Measurements from ENCODE around the gene PPM1A. TPM values are rescaled to one million over a fixed set of nuclear protein-coding genes. Genes with fewer than 3 reads are reported as not detected.

Gene PPM1A
- polyA plus RNA-seq, 2 of the 4 experiments (the other 2 are of a cell fraction) = 37.1 to 76.6 TPM

GRCh38 chr14:60302663-60303062 is 53.6 kb downstream of the PPM1A start:
- whole genome bisulfite sequencing (ENCODE audit: missing lambda C conversion rate) = 100% methylated on average over 1 of the region's 1 CpG
- H3K9me3 ChIP-seq = no peaks in the 10 kb centered on the region
- CTCF ChIA-PET = interaction anchor here (0.6 to 2.5 kb wide), 4 partner anchors 8 to 30 kb away, joined by 3 to 5 read pairs (median 4); no protein-coding TSS in a partner anchor
- H3K27ac ChIP-seq = no peak overlapping the region
- DNase-seq (ENCODE audit: low read depth in 1 of 2, low spot score in 1 of 2) (no peak), FAIRE-seq (no peak), ATAC-seq (no peak)
- H3K4me1 ChIP-seq = no peaks in the 10 kb centered on the region
- POLR2A ChIA-PET = interaction anchor here (1.4 kb wide), 1 partner anchor 54 kb away, joined by 4 read pairs; the partner anchor contains the start of gene PPM1A
- TF ChIP-seq CBX8 (IDR thresholded peaks at IDR 0.05) (no peak), BHLHE40 (IDR thresholded peaks at IDR 0.05; ENCODE audit: low read depth, low read length) (no peak), EHMT2 (IDR thresholded peaks at IDR 0.05; ENCODE audit: low read depth) (no peak), POLR2A (IDR thresholded peaks at IDR 0.05; ENCODE audit: low read length) (no peak), KDM5A (IDR thresholded peaks at IDR 0.05) (no peak), PHF8 (IDR thresholded peaks at IDR 0.05; ENCODE audit: borderline replicate concordance, low read depth) (no peak), HOXB13 (CRISPR knock-in tag; IDR thresholded peaks at IDR 0.05; ENCODE audit: low read depth) (no peak)
- no peak overlapping the region for H3K4me2 ChIP-seq
- H3K4me3 ChIP-seq = no peak overlapping the region

DNA sequence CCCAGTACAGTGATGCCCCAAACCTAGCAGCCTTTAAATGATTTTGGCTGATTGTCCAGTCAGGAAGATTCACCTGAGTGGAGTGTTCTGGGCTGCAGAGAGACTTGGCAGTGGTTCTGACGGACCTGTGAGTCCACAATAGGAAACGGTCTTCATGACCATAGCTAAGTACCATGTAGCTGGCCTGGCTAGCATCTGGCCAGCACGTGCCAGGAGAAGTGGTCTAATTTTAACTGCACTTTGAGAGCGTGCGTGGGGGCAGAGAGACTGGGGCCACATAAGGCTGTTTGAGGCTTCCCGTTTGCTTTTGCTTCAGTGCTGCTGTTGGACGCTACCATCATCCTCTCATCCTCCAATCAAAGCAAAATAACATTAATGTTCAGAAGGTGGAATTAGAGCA is 54.7 kb downstream of the PPM1A start:
- Histone ChIP-seq H3K4me2 (no peak overlapping the region), H3K27ac (no peak overlapping the region), H3K4me3 (no peak overlapping the region), H3K4me1 (no peaks in the 10 kb centered on the region), H3K9me3 (no peaks in the 10 kb centered on the region)
- CTCF ChIA-PET = no interaction called here
- 95% methylated on average over 7 of the region's 7 CpGs for WGBS (ENCODE audit: missing lambda C conversion rate)
- DNase-seq (ENCODE audit: low read depth in 1 of 2, low spot score in 1 of 2) (no peak), FAIRE-seq (no peak), ATAC-seq (no peak; a peak in 1 of 6 replicates)
- TF ChIP-seq CBX8 (IDR thresholded peaks at IDR 0.05) (no peak), RARB (CRISPR knock-in tag; IDR thresholded peaks at IDR 0.05) (no peak), HEYL (CRISPR knock-in tag; IDR thresholded peaks at IDR 0.05) (no peak), FOXS1 (CRISPR knock-in tag; IDR thresholded peaks at IDR 0.05) (no peak), HES2 (IDR thresholded peaks at IDR 0.05) (no peak), RAD21 (conservative IDR thresholded peaks at IDR 0.05 in 1 of 2, IDR thresholded peaks at IDR 0.05 in 1 of 2) (no peak), TP53 (CRISPR knock-in tag; IDR thresholded peaks at IDR 0.05) (no peak), FOSB (CRISPR knock-in tag; IDR thresholded peaks at IDR 0.05) (no peak), HOXB5 (CRISPR knock-in tag; IDR thresholded peaks at IDR 0.05) (no peak), EP300 (IDR thresholded peaks at IDR 0.05) (no peak), RNF2 (IDR thresholded peaks at IDR 0.05; ENCODE audit: borderline replicate concordance, low read depth) (no peak), ZSCAN20 (CRISPR knock-in tag; IDR thresholded peaks at IDR 0.05) (no peak), MAFK (IDR thresholded peaks at IDR 0.05; ENCODE audit: partially characterized antibody) (no peak), RCOR1 (IDR thresholded peaks at IDR 0.05; ENCODE audit: low read depth, low read length) (no peak), PHF8 (IDR thresholded peaks at IDR 0.05; ENCODE audit: borderline replicate concordance, low read depth) (no peak), CHD4 (IDR thresholded peaks at IDR 0.05; ENCODE audit: borderline replicate concordance) (no peak), RFX5 (IDR thresholded peaks at IDR 0.05) (no peak)
- TF ChIP-seq, protein P1, sequence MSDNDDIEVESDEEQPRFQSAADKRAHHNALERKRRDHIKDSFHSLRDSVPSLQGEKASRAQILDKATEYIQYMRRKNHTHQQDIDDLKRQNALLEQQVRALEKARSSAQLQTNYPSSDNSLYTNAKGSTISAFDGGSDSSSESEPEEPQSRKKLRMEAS (IDR thresholded peaks at IDR 0.05) = no peak
- TF ChIP-seq, protein P2, sequence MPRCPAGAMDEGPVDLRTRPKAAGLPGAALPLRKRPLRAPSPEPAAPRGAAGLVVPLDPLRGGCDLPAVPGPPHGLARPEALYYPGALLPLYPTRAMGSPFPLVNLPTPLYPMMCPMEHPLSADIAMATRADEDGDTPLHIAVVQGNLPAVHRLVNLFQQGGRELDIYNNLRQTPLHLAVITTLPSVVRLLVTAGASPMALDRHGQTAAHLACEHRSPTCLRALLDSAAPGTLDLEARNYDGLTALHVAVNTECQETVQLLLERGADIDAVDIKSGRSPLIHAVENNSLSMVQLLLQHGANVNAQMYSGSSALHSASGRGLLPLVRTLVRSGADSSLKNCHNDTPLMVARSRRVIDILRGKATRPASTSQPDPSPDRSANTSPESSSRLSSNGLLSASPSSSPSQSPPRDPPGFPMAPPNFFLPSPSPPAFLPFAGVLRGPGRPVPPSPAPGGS (IDR thresholded peaks at IDR 0.05) = no peak
- POLR2A ChIA-PET = interaction anchor here (1.4 kb wide), 1 partner anchor 55 kb away, joined by 4 read pairs; the partner anchor contains the start of gene PPM1A

- DNase-seq (ENCODE audit: low read depth in 1 of 2, low spot score in 1 of 2) (no peak), ATAC-seq (no peak), FAIRE-seq (no peak)
- Histone ChIP-seq H3K27ac (no peak overlapping the region), H3K4me3 (no peak overlapping the region), H3K4me1 (no peaks in the 10 kb centered on the region), H3K4me2 (no peak overlapping the region), H3K9me3 (no peaks in the 10 kb centered on the region)
- WGBS (ENCODE audit: missing lambda C conversion rate) = 78% methylated on average over 7 of the region's 7 CpGs
- POLR2A ChIA-PET = no interaction called here
- TF ChIP-seq HOXB5 (CRISPR knock-in tag; IDR thresholded peaks at IDR 0.05) (no peak), HDAC2 (IDR thresholded peaks at IDR 0.05) (no peak)
- CTCF ChIA-PET = interaction anchor here (1.6 kb wide), 1 partner anchor 27 kb away, joined by 5 read pairs; no protein-coding TSS in a partner anchor
Observed at GRCh38 chr14:60304509-60304908, 55.5 kb downstream of the PPM1A start.

Measured in A549 (cell line).